ENCODE results near the gene PRSS58. TPM values are rescaled to one million over a fixed set of nuclear protein-coding genes. Genes with fewer than 3 reads are reported as not detected.

PRSS58 gene
- total RNA-seq, 2 donors from 2014 or later, result not detected

DNA sequence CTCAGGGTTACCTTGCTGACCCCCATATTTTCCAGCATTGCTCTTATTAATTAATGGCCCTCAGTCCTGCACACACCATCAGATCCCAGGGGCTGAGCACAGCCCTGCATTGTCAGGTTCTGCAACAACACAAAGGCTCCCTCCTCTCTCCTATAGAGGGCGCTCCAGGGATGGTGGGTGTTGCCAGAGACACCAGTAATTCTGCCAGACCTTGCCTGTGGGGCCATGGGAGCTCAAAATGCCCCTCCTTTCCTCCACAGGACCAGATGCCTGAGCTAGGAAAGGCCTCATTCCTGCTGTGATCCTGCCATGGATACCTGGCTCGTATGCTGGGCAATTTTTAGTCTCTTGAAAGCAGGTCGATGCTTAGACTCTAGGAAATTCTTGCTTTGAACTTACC, 42.8 kb upstream of the PRSS58 start:
- DNase-seq (ENCODE audit: low spot score), result no peak
- H3K9me3 ChIP-seq, result no peaks in the 10 kb centered on the region
- H3K27ac ChIP-seq, result no peak overlapping the region
- no peaks in the 10 kb centered on the region for H3K36me3 ChIP-seq
- H3K27me3 ChIP-seq, result no peaks in the 10 kb centered on the region
- TF ChIP-seq, protein P1, sequence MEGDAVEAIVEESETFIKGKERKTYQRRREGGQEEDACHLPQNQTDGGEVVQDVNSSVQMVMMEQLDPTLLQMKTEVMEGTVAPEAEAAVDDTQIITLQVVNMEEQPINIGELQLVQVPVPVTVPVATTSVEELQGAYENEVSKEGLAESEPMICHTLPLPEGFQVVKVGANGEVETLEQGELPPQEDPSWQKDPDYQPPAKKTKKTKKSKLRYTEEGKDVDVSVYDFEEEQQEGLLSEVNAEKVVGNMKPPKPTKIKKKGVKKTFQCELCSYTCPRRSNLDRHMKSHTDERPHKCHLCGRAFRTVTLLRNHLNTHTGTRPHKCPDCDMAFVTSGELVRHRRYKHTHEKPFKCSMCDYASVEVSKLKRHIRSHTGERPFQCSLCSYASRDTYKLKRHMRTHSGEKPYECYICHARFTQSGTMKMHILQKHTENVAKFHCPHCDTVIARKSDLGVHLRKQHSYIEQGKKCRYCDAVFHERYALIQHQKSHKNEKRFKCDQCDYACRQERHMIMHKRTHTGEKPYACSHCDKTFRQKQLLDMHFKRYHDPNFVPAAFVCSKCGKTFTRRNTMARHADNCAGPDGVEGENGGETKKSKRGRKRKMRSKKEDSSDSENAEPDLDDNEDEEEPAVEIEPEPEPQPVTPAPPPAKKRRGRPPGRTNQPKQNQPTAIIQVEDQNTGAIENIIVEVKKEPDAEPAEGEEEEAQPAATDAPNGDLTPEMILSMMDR (IDR thresholded peaks at IDR 0.05), result no peak
- no peak overlapping the region for H3K4me3 ChIP-seq
- no peaks in the 10 kb centered on the region for H3K4me1 ChIP-seq

DNA sequence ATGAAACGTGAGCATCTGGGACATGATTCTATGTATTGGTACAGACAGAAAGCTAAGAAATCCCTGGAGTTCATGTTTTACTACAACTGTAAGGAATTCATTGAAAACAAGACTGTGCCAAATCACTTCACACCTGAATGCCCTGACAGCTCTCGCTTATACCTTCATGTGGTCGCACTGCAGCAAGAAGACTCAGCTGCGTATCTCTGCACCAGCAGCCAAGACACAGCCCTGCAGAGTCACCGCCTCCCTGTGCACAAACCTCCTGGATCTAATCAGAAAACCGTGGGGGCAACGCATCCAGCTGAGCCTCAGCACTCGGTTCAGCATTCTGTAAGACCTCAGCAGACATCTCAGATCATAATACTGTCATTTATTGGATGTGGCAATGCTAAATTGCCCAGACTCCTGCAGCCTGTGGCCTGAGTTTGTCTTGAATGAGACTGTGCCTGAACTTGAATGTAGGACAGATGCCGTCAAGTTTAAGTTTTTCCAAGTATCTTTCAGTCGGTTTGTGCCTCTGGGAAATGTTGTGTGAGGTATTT, 41.5 kb upstream of the PRSS58 start:
- H3K36me3 ChIP-seq, result no peaks in the 10 kb centered on the region
- no peaks in the 10 kb centered on the region for H3K4me1 ChIP-seq
- no peaks in the 10 kb centered on the region for H3K27me3 ChIP-seq
- H3K4me3 ChIP-seq, result no peak overlapping the region
- TF ChIP-seq, protein P1 (IDR thresholded peaks at IDR 0.05), result no peak
- H3K27ac ChIP-seq, result no peak overlapping the region
- DNase-seq (ENCODE audit: low spot score), result no peak
- H3K9me3 ChIP-seq, result no peaks in the 10 kb centered on the region

DNA sequence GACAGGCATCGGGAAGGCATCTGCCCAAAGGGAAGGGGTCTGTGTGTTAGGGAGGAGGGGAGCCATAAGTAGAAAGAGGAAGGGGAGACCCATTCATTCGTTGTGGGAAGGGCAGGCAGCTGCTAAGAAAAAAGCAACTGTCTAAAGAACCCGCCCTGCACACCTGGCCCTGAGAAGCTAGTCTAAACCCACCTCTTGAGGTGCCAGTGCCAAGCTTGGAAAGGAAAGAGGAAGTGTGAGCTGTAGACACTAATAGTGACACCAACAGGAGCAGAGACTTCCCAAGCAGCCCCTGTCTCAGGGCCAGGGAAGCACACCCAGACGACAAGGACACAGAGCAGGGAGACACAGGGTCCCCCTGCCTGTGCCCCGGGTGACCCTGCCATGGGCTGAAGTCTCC, 40.8 kb upstream of the PRSS58 start:
- H3K4me3 ChIP-seq, result no peak overlapping the region
- no peaks in the 10 kb centered on the region for H3K4me1 ChIP-seq
- H3K36me3 ChIP-seq, result no peaks in the 10 kb centered on the region
- TF ChIP-seq, protein P1 (IDR thresholded peaks at IDR 0.05), result no peak
- no peaks in the 10 kb centered on the region for H3K9me3 ChIP-seq
- H3K27ac ChIP-seq, result no peak overlapping the region
- H3K27me3 ChIP-seq, result no peaks in the 10 kb centered on the region
- DNase-seq (ENCODE audit: low spot score), result no peak

DNA sequence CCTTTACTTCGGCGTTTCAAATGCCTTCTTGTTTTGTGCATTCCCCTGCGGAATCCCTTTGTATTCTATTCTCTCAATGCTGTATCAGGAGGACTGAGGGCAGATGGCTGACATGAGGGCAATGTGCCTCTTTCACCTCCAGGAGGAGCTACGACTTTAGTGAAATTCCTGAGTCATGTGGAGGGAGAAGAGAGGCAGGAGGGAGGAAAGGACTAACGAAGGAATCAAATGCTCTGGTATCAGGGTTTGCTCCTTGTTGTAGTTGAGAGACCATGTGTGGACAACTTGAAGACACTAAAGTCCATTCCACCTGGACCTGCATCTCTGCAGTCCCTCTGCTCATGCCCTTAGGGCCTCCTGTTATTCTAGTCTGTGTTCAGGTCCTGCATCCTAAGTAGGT, 40.2 kb upstream of the PRSS58 start:
- DNase-seq (ENCODE audit: low spot score), result no peak
- Histone ChIP-seq H3K27ac (no peak overlapping the region), H3K9me3 (no peaks in the 10 kb centered on the region), H3K36me3 (no peaks in the 10 kb centered on the region), H3K4me1 (no peaks in the 10 kb centered on the region), H3K27me3 (no peaks in the 10 kb centered on the region), H3K4me3 (no peak overlapping the region)
- TF ChIP-seq, protein P1 (IDR thresholded peaks at IDR 0.05), result no peak

DNA sequence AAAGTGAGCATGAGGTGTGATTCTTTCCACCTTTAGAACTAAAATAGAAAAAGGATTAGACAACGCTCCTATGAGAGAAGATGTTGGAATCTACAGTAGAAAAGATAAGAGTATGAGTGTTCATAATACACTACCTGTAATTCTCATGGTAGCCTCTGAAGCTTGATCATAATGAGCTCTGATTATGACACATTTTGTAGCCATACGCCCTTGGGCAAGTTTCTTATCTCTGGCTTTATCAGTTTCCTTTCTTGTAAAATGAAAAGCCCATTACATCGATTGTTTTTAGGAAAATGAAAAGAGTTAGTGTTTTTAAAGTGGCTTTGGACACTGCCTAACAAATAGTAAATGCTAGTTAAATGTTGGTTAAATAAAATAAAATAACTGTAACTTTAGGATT, 22.4 kb upstream of the PRSS58 start:
- Histone ChIP-seq H3K27ac (no peak overlapping the region), H3K9me3 (peaks cover 0 to 6% of the 10 kb centered on the region in 2 donors), H3K4me1 (no peaks in the 10 kb centered on the region), H3K4me3 (no peak overlapping the region), H3K27me3 (no peaks in the 10 kb centered on the region), H3K36me3 (no peaks in the 10 kb centered on the region)
- TF ChIP-seq, protein P1 (IDR thresholded peaks at IDR 0.05), result no peak
- no peak for DNase-seq (ENCODE audit: low spot score)

DNA sequence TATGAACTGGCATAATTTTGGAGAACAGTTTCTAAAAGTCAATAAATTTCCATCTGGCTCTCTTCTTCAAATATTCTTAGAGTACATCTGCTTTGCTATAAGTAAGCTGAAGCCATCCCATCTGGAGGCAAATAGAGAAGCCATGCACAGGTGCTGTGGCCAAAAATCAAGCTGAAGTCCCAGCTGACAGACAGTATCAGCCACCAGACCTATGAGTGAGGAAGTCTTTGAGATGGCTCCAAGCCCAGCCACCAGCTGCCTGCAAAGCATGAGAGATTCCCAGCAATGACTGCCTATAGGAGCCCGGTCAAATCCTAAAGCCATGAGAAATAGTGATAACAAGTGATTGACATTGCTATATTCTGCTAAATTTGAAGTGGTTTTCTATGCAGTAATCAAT, 21.7 kb upstream of the PRSS58 start:
- Histone ChIP-seq H3K9me3 (peaks cover 0 to 12% of the 10 kb centered on the region in 2 donors), H3K36me3 (no peaks in the 10 kb centered on the region), H3K27me3 (no peaks in the 10 kb centered on the region), H3K4me1 (no peaks in the 10 kb centered on the region), H3K4me3 (no peak overlapping the region), H3K27ac (no peak overlapping the region)
- no peak for DNase-seq (ENCODE audit: low spot score)
- TF ChIP-seq, protein P1 (IDR thresholded peaks at IDR 0.05), result no peak

Measured in right atrium auricular region (tissue), 2 donors.